CD14-positive monocyte (primary cell): Measurements from ENCODE around the gene WRNIP1. TPM values are rescaled to one million over a fixed set of nuclear protein-coding genes. Genes with fewer than 3 reads are reported as not detected.
A peak's percentile ranks its signal among the peaks of the same experiment; 100 is the strongest.

Experiments
- DNase-seq, 3 donors: peaks; one replicate each; pipeline ENCODE4 v3.0.0-alpha.2; 2011 to 2022
- H2AFZ ChIP-seq: 2 replicates; pipeline ENCODE4 v1.6.0; 2012; ENCODE audit warnings: mild to moderate bottlenecking, low read depth, low read length, inconsistent platforms; ENCODE audit not compliant: insufficient read depth, poor library complexity, severe bottlenecking
- H3K27ac ChIP-seq, 2 donors: 1 replicate in 1 of 2; 2 replicates in 1 of 2; pipeline ENCODE4 v1.5.1; 2012 to 2013; ENCODE audit warnings: low read length in 2 of 2, control low read depth in 1 of 2, inconsistent platforms in 1 of 2, low read depth in 1 of 2, mild to moderate bottlenecking in 1 of 2
- H3K27me3 ChIP-seq, 2 donors: one replicate each; pipeline versions ENCODE4 v1.6.0 to v1.6.1; 2011 to 2013; ENCODE audit warnings: low read length in 2 of 2; ENCODE audit not compliant: control insufficient read depth in 2 of 2, insufficient read depth in 2 of 2
- H3K36me3 ChIP-seq, 2 donors: replicated peaks in 1 of 2; 1 replicate in 1 of 2; 2 replicates in 1 of 2; pipeline versions ENCODE4 v1.5.1 to v1.6.1; 2012 to 2013; ENCODE audit warnings: low read length in 2 of 2, control low read depth in 1 of 2, inconsistent platforms in 1 of 2, mild to moderate bottlenecking in 1 of 2; ENCODE audit not compliant: insufficient read depth in 2 of 2, control insufficient read depth in 1 of 2
- H3K4me1 ChIP-seq, 2 donors: 1 replicate in 1 of 2; 2 replicates in 1 of 2; pipeline versions ENCODE4 v1.5.1 to v1.6.1; 2012 to 2013; ENCODE audit warnings: low read length in 2 of 2, control low read depth in 1 of 2, inconsistent platforms in 1 of 2, mild to moderate bottlenecking in 1 of 2, moderate library complexity in 1 of 2; ENCODE audit not compliant: insufficient read depth in 2 of 2, control insufficient read depth in 1 of 2
- H3K4me2 ChIP-seq: replicated peaks from 2 replicates; pipeline ENCODE3; 2012; ENCODE audit warnings: low read length, moderate library complexity, mild to moderate bottlenecking; ENCODE audit not compliant: poor library complexity, severe bottlenecking; ENCODE audit errors: extremely low read depth
- H3K4me3 ChIP-seq, 3 experiments: fragments of 200-600 bp in 1 of 3; sonication (generic) in 1 of 3; replicated peaks in 1 of 3; 1 replicate in 2 of 3; 2 replicates in 1 of 3; pipeline ENCODE4 v1.5.1; 2011 to 2013; ENCODE audit warnings: low read length in 3 of 3, mild to moderate bottlenecking in 3 of 3, control low read depth in 2 of 3, low read depth in 2 of 3, inconsistent platforms in 1 of 3, moderate library complexity in 1 of 3
- H3K79me2 ChIP-seq: 2 replicates; pipeline ENCODE4 v1.6.0; 2012; ENCODE audit warnings: mild to moderate bottlenecking, control low read depth, inconsistent platforms, low read length, moderate library complexity; ENCODE audit not compliant: insufficient read depth
- H3K9ac ChIP-seq: 2 replicates; pipeline ENCODE4 v1.6.0; 2017; ENCODE audit warnings: low read length, mild to moderate bottlenecking; ENCODE audit not compliant: insufficient read depth, poor library complexity, severe bottlenecking
- H3K9me3 ChIP-seq, 2 donors: replicated peaks in 1 of 2; 1 replicate in 1 of 2; 2 replicates in 1 of 2; pipeline versions ENCODE4 v1.5.1 to v1.6.1; 2012 to 2013; ENCODE audit warnings: low read length in 2 of 2, control low read depth in 1 of 2; ENCODE audit not compliant: control insufficient read depth in 1 of 2, insufficient read depth in 1 of 2
- H4K20me1 ChIP-seq: 2 replicates; pipeline ENCODE4 v1.6.0; 2012; ENCODE audit warnings: mild to moderate bottlenecking, low read length, control low read depth, moderate library complexity; ENCODE audit not compliant: insufficient read depth
- H3K27ac Mint-ChIP-seq, 7 donors: one replicate each; pipeline ENCODE4 v1.8.0; 2020; ENCODE audit warnings: mild to moderate bottlenecking in 7 of 7, mixed read lengths in 7 of 7, moderate library complexity in 6 of 7, inconsistent platforms in 2 of 7
- H3K27me3 Mint-ChIP-seq, 3 donors: one replicate each; pipeline ENCODE4 v1.8.0; 2021 to 2022; ENCODE audit warnings: low read depth in 3 of 3, mild to moderate bottlenecking in 3 of 3, mixed read lengths in 3 of 3, moderate library complexity in 3 of 3, inconsistent platforms in 1 of 3
- H3K36me3 Mint-ChIP-seq, 2 donors: one replicate each; pipeline ENCODE4 v1.8.0; 2020; ENCODE audit warnings: mixed read lengths in 2 of 2, inconsistent platforms in 1 of 2, mild to moderate bottlenecking in 1 of 2
- H3K4me1 Mint-ChIP-seq: one replicate; pipeline ENCODE4 v1.8.0; 2020; ENCODE audit warnings: mild to moderate bottlenecking, mixed read lengths
- H3K4me3 Mint-ChIP-seq, 2 donors: one replicate each; pipeline ENCODE4 v1.8.0; 2020; ENCODE audit warnings: mild to moderate bottlenecking in 2 of 2, mixed read lengths in 2 of 2, moderate library complexity in 1 of 2
- H3K9me3 Mint-ChIP-seq, 7 donors: one replicate each; pipeline ENCODE4 v1.8.0; 2020 to 2022; ENCODE audit warnings: mixed read lengths in 7 of 7, mild to moderate bottlenecking in 6 of 7, moderate library complexity in 6 of 7, inconsistent platforms in 2 of 7
- CTCF ChIP-seq: fragments of 200-600 bp; IDR thresholded peaks from one replicate; pipeline ENCODE4 v1.8.0; 2022; ENCODE audit warnings: antibody characterized with exemption, mild to moderate bottlenecking
- whole genome bisulfite sequencing: methylation state at CpG from one replicate; pipeline ENCODE4 v1.1.5; 2013; ENCODE audit warnings: missing lambda C conversion rate; ENCODE audit not compliant: insufficient coverage; 5-methylcytosine and 5-hydroxymethylcytosine counted together
- intact Hi-C, 2 donors: fragments of 100-400 bp; cut with micrococcal nuclease; formaldehyde crosslinking; loops; one replicate each; pipeline versions ENCODE4 v1.15.0 to v1.15.1; 2023
- polyA plus RNA-seq, 3 donors: library from polyadenylated mRNA; depleted of rRNA in 1 of 3; unstranded in 2 of 3; stranded (reverse) in 1 of 3; fragments of 300-500 nt in 2 of 3; fragments of >200 nt in 1 of 3; fragmentation: Illumina TruSeq in 2 of 3; gene quantifications; 1 replicate in 2 of 3; 2 replicates in 1 of 3; pipeline ENCODE4 v1.2.3, GENCODE V29; 2012 to 2021

The WRNIP1 gene
- polyA plus RNA-seq, 3 donors, result 17.5 to 25.8 (median 17.8) TPM

GRCh38 chr6:2725364-2725988 lies 39.7 kb upstream of the WRNIP1 start:
- H3K27ac ChIP-seq, result peak overlapping the region; percentile 39 to 70
- no peaks in the 10 kb centered on the region for H3K27me3 ChIP-seq
- H3K36me3 Mint-ChIP-seq, result peaks cover 2 to 3% of the 10 kb centered on the region in 2 donors
- no peaks in the 10 kb centered on the region for H4K20me1 ChIP-seq
- H3K4me3 Mint-ChIP-seq, result no peak overlapping the region
- no peaks in the 10 kb centered on the region for H3K36me3 ChIP-seq
- peak overlapping the region in 6 of 7 donors; percentile 18 to 98 (median 86) for H3K27ac Mint-ChIP-seq
- 100% methylated on average over 1 of the region's 8 CpGs for WGBS
- DNase-seq, result no peak
- H3K4me1 ChIP-seq, result peaks cover 14 to 16% of the 10 kb centered on the region in 2 donors
- no peak overlapping the region for H3K4me2 ChIP-seq
- peak overlapping the region; percentile 52 for H2AFZ ChIP-seq
- no peak overlapping the region for H3K4me3 ChIP-seq
- peaks cover 35% of the 10 kb centered on the region for H3K4me1 Mint-ChIP-seq
- H3K9me3 Mint-ChIP-seq, result peaks cover 0 to 12% (median 6%) of the 10 kb centered on the region in 7 donors
- intact Hi-C loops, result no loop called here
- no peaks in the 10 kb centered on the region for H3K79me2 ChIP-seq
- H3K27me3 Mint-ChIP-seq, result peaks cover 0 to 1% (median 0%) of the 10 kb centered on the region in 3 donors
- no peak for TF ChIP-seq CTCF
- no peak overlapping the region for H3K9ac ChIP-seq
- H3K9me3 ChIP-seq, result peaks cover 0 to 3% of the 10 kb centered on the region in 2 donors

- intact Hi-C loops, result no loop called here
- Histone ChIP-seq H3K27me3 (no peaks in the 10 kb centered on the region), H3K4me3 (no peak overlapping the region), H3K9ac (no peak overlapping the region), H3K79me2 (no peaks in the 10 kb centered on the region), H2AFZ (peak overlapping the region; percentile 52), H3K4me1 (peaks cover 14 to 16% of the 10 kb centered on the region in 2 donors), H4K20me1 (no peaks in the 10 kb centered on the region), H3K4me2 (no peak overlapping the region), H3K9me3 (peaks cover 0 to 3% of the 10 kb centered on the region in 2 donors), H3K27ac (peak overlapping the region; percentile 39 to 70), H3K36me3 (no peaks in the 10 kb centered on the region)
- DNase-seq, result peak; percentile 88 to 96 (median 93)
- peaks cover 2 to 3% of the 10 kb centered on the region in 2 donors for H3K36me3 Mint-ChIP-seq
- no peak for TF ChIP-seq CTCF
- H3K4me3 Mint-ChIP-seq, result peak overlapping the region in 1 of 2 donors; percentile 48
- peaks cover 35% of the 10 kb centered on the region for H3K4me1 Mint-ChIP-seq
- WGBS, result 40% methylated on average over 2 of the region's 8 CpGs
- peaks cover 0 to 8% (median 6%) of the 10 kb centered on the region in 7 donors for H3K9me3 Mint-ChIP-seq
- peak overlapping the region; percentile 85 to 98 (median 89) for H3K27ac Mint-ChIP-seq
- peaks cover 0 to 1% (median 0%) of the 10 kb centered on the region in 3 donors for H3K27me3 Mint-ChIP-seq
Observed at GRCh38 chr6:2725999-2726567, 39.1 kb upstream of the WRNIP1 start.
